DND-41 (cell line): ENCODE measurements around the gene ARHGEF17.

Source experiments
- CTCF ChIP-seq: IDR thresholded peaks from 2 replicates; pipeline ENCODE4 v1.5.1; 2012; ENCODE audit warnings: borderline replicate concordance, low read length, moderate library complexity, mild to moderate bottlenecking; ENCODE audit not compliant: poor library complexity, severe bottlenecking; ENCODE audit errors: extremely low read depth
- EZH2 ChIP-seq: IDR thresholded peaks from 3 replicates; pipeline ENCODE4 v1.6.1; 2012; ENCODE audit warnings: borderline replicate concordance, low read depth, mild to moderate bottlenecking, moderate library complexity, low read length, inconsistent platforms; ENCODE audit not compliant: severe bottlenecking

GRCh38 chr11:73393479-73394415 lies 85.7 kb downstream of the ARHGEF17 start:
- TF ChIP-seq CTCF: peak; percentile 85
- no peak for TF ChIP-seq EZH2
